Activated CD4-positive, alpha-beta T cell treated with anti-CD3 and anti-CD28 coated beads for 48 hours (primary cell): Measurements from ENCODE around the gene CIB1.
"Not testable (repeated sequence)": the region's sequence is repeated elsewhere in the genome, so short reads cannot be mapped to it uniquely, and the experiment has no call there.

Source experiments
- DNase-seq: peaks from one replicate; pipeline ENCODE4 v3.0.0-alpha.2; 2020

CIB1 gene

GRCh38 chr15:90191344-90191687 is 42.4 kb downstream of the CIB1 start:
- DNase-seq: no peak

DNA sequence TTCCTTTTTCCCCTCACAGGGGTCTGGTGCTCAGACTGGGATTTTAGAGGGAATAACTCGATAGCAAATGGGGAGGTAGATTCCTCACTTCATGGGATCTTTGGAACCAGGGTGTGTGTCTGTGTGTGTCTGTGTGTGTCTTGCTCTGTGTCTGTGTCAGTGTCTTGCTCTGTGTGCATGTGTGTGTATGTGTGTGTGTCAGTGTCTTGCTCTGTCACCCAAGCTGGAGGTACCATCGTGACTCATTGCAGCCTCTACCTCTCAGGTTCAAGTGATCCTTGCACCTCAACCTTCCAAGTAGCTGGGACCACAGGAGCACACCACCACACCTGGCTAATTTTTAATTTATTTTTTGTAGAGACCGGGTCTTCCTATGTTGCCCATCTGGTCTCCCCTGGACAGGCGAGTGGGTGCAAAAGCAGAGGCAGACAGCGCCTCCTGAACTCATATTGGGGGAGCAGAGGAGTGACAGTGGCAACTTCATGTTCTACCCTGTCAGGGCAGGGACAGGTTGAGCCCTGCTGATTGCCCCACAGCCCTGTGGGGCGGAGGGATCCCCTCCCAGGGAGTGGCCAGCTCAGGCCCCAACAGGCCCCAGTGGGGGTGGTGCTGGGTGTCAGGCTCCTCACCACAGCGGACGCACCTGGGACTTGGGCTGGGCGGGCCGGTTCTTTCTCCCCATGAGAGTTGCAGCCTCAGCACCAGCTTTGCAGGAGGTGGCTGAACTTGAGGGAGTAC is 43.0 kb downstream of the CIB1 start:
- no peak for DNase-seq

- no peak for DNase-seq
Measured at GRCh38 chr15:90189781-90190467, 43.8 kb downstream of the CIB1 start.

- DNase-seq: no peak
Measured at GRCh38 chr15:90188914-90189748, 44.6 kb downstream of the CIB1 start.

DNA sequence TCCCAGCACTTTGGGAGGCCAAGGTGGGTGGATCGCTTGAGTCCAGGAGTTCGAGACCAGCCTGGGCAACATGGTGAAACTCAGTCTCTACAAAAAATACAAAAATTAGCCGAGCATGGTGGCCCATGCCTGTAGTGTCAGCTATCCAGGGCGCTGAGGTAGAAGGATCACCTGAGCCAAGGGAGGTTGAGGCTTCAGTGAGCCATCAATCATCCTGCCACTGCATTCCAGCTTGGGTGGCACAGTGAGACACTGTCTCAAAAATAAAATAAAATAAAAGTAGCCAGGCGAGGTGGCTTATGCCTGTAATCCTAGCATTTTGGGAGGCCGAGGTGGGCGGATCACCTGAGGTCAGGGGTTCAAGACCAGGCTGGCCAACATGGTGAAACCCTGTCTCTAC is 45.7 kb downstream of the CIB1 start:
- not testable (repeated sequence) for DNase-seq

GRCh38 chr15:90187257-90187868 is 46.4 kb downstream of the CIB1 start:
- DNase-seq: no peak

DNA sequence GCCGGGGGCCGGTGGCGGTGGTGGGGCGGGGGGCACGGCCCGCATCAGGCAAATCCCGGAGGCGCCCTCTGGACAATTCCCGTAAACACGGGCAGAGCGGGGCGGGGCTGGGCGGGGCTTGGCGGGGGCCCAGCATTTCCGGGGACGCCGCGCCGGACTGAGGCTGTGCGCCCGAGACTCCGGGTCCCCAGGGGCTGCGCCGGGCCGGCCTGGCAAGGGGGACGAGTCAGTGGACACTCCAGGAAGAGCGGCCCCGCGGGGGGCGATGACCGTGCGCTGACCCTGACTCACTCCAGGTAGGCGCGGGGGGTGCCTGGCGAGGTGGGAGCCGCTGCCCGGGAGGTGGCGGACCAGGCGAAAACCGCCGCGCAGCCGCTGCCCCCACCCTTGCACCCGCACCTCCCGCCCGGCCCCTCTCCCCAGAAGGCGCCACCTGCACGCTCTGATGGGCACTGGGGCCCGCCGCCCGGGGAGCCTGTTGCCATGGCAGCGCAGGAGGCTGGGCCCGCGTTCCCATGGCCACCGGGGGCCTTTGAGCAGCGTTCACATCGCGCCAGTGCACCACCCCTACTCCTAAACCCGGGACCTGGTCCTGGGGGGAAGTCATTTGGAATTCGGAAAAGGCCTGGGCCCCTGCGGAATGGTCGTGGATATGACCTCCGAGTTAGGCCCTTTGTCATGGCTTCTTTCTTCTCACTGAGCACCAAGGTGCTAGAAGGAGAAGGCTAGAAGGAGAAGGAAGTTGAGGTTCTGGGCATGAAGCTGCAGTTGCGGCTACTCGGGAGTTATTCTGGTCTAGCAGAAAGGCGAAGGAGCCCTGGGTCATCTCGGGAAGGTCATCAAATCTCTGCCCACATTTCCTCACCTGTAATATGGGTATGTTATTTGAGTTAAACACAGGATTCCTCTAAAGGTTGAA is 48.7 kb downstream of the CIB1 start:
- DNase-seq: peak; percentile 64

DNA sequence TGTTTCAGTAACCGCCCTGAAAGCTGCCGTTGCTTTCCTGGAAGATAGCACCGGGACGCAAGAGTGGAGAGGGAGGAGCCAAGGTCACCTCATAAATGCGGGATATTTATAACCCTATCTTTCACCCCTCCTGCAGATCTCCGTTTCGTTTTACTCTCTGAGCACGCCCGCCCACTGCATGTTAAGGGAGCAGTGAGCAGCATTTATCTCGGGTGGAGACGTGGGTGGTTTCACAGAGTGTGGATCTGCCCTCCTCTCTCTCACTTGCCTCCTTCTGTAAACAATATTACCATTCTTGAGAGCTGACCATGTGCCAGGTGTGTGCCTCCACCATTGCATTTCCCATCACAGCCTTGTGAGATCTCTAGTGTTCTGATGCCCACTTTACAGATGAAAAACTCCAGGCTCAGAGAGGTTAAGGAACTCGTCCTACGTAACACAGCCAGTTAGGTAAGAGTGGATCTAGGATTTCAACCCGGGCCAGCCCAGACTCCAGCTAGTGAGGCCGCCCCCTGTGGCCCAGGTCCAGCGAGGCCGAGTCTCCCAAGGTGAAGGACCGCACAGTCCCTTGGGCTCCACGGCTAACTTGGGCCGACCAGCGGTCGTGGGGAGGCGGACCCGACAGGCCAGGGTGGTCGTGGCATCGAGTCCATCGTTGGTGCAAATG is 49.5 kb downstream of the CIB1 start:
- DNase-seq: peak; percentile 41

DNA sequence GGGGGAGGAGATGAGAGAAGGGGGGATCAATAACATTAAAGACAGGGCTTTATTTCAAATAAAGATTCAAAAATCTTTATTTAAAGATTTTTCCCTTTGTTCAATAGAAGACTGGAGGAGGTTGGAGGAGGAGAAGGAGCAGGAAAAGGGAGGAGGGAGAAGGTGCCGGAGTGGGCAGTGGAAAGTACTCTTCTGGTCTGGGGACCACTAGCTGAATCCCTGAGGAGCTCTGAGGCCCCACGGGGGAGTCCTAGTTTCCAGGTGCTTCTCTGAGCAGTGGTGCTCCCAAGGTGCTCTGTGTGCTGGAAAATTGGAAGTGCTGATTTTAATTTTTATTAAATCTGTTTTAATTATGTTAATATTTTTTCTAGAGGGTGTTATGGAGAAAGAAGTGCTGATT is 52.0 kb downstream of the CIB1 start:
- DNase-seq: no peak
